Epithelial cell of proximal tubule (primary cell): Measurements from ENCODE around the gene RAB11FIP3. TPM values are rescaled to one million over a fixed set of nuclear protein-coding genes. Genes with fewer than 3 reads are reported as not detected.

Experiments used
- DNase-seq: peaks from one replicate; pipeline ENCODE4 v3.0.0-alpha.2; 2011; ENCODE audit warnings: low read depth
- H3K4me3 ChIP-seq: 2 replicates; pipeline ENCODE4 v1.5.1; 2011; ENCODE audit warnings: low read depth, mild to moderate bottlenecking, low read length
- total RNA-seq: library from RNA; depleted of rRNA; stranded (reverse); fragments of >200 nt; gene quantifications from 2 replicates; pipeline ENCODE4 v1.2.3, GENCODE V29; 2015
- TF ChIP-seq, protein P1 (sequence below): conservative IDR thresholded peaks from 2 replicates; pipeline ENCODE4 v1.5.1; 2012; ENCODE audit warnings: low read depth, mild to moderate bottlenecking, low read length

Gene RAB11FIP3
- total RNA-seq, 1 donor from 2014 or later, result 29.1 TPM

DNA sequence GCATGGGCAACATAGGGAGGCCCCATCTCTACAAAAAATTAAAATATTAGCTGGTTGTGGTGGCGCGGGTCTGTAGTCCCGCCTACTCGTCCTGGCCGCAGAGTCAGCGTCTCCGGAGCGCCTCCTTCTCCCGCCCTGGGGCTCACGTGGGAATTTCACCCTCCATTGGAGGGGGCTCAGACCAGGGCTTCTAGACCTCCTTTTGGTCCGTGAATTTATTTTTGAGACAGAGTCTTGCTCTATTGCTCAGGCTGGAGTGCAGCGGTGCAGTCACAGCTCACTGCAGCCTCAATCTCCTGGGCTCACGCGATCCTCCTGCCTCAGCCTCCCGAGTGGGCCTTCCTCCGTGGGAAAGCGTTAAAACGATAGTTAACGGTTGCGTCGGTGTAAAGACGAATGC lies 28.8 kb upstream of the RAB11FIP3 start:
- TF ChIP-seq, protein P1, sequence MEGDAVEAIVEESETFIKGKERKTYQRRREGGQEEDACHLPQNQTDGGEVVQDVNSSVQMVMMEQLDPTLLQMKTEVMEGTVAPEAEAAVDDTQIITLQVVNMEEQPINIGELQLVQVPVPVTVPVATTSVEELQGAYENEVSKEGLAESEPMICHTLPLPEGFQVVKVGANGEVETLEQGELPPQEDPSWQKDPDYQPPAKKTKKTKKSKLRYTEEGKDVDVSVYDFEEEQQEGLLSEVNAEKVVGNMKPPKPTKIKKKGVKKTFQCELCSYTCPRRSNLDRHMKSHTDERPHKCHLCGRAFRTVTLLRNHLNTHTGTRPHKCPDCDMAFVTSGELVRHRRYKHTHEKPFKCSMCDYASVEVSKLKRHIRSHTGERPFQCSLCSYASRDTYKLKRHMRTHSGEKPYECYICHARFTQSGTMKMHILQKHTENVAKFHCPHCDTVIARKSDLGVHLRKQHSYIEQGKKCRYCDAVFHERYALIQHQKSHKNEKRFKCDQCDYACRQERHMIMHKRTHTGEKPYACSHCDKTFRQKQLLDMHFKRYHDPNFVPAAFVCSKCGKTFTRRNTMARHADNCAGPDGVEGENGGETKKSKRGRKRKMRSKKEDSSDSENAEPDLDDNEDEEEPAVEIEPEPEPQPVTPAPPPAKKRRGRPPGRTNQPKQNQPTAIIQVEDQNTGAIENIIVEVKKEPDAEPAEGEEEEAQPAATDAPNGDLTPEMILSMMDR, result no peak
- H3K4me3 ChIP-seq, result peak overlapping the region; percentile 44
- no peak for DNase-seq

DNA sequence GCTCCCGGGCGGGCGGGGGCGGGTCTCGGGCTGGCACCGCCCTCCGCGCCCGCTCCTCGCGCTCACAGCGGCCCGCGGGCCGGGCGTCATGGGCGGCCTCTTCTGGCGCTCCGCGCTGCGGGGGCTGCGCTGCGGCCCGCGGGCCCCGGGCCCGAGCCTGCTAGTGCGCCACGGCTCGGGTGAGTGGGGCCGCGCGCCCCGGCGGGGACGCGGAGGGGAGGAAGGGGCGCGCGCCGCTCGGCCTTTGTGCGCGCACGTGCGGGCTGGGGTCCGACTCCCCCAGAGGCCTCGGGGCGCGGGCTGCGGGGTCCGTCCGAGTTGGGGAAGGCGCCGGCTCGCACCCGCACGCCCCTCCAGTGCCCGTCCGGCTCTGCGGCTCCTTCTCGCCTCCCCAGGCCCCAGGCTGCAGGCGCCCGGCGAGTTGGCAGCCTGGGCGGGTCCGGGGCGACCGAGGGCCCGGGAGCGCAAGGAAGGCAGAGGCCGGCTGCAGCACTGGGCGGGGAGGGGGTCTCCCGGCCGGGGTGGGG lies 28.3 kb upstream of the RAB11FIP3 start, which contains the start of gene NME4:
TSS of gene NME4 (plus strand) at position 65 of the 527 bp plus-strand sequence. CDS start at position 89, 24 bp downstream.
- no peak for DNase-seq
- TF ChIP-seq, protein P1, result no peak
- peak within 1 kb of the TSS; percentile 58 for H3K4me3 ChIP-seq

DNA sequence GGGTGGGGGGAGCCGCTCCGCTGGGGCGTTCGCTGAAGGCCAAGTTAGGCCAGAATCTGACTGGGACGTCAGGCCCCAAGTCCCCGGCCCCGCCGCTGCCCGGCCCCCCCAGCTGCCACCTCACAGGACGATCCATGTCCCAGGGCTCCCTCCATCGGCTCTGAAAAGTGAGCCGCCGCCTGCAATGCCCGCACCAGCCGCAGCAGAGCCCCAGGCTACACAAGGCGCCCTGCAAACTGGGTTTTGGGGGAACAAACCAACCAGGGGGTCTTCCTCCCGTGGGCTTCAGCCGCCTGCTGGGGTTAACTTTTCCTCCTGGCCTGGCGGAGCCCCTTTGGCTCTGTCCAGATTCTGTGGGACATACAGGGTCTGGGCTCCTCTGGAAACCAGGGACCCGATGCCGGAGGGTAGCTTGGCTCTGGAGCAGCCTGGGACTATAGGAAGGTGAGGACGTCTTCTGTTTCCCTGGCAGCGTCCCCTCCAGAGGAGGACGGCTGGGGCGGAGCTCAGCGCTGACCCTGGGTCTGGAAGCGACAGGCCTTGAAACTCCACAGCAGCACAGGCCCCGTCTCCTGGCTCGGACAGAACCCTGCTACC lies 27.6 kb upstream of the RAB11FIP3 start:
- no peak for DNase-seq
- peak overlapping the region; percentile 25 for H3K4me3 ChIP-seq
- TF ChIP-seq, protein P1, result peak; percentile 25

DNA sequence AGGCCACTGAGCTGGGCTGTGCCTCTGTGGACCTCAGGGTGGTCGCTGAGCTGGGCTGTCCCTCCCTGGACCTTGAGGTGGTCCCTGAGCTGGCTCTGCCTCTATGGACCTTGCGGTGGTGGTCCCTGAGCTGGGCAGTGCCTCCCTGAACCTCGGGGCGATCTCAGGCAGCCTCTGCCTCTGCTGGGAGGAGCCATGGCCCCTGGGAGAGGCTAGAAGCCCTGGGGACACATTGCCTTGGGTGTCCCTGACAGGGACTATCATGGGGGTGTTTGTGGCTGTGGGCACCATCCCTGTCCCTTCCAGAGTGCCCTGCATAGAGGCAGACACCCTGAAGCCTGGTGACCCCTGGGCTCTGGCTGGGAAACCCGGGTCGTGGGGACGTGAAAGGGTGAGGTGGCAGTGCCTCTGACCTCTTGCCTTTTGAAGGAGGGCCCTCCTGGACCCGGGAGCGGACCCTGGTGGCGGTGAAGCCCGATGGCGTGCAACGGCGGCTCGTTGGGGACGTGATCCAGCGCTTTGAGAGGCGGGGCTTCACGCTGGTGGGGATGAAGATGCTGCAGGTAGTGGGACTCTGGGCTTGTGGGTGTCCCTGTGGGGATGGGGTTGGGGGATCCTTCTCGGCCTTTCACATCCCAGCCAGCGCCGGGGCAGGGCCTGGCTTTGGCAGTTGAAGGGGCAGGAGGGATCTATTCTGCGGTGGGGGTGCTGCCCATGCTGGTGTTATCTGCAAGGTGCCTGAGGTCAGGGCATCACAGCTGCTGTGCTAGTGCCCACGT lies 26.7 kb upstream of the RAB11FIP3 start:
- no peak overlapping the region for H3K4me3 ChIP-seq
- TF ChIP-seq, protein P1, result no peak
- DNase-seq, result no peak

DNA sequence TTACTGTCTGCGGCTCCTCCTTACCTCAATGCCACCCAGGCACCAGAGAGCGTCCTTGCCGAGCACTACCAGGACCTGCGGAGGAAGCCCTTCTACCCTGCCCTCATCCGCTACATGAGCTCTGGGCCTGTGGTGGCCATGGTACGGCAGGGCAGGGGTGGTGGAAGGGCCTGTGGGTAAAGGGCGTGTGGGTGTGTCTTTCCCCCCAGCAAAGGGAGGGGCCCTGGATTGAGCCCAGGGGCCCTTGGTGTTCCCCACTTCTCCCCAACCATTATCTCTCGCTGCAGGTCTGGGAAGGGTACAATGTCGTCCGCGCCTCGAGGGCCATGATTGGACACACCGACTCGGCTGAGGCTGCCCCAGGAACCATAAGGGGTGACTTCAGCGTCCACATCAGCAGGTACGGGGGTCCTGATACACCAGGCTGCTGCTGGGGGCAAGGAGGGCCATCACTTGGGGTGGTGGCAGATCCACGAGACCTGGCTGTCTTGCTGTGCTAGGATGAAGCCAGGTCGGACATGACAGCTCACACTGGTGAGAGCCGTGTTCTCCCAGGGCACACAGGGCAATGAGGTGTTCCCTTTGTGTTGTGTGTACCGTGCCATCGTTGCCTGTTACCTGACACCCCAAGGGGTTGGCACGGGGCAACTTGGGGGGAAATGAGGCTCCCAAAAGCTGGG lies 26.0 kb upstream of the RAB11FIP3 start:
- TF ChIP-seq, protein P1, result no peak
- no peak overlapping the region for H3K4me3 ChIP-seq
- DNase-seq, result no peak

DNA sequence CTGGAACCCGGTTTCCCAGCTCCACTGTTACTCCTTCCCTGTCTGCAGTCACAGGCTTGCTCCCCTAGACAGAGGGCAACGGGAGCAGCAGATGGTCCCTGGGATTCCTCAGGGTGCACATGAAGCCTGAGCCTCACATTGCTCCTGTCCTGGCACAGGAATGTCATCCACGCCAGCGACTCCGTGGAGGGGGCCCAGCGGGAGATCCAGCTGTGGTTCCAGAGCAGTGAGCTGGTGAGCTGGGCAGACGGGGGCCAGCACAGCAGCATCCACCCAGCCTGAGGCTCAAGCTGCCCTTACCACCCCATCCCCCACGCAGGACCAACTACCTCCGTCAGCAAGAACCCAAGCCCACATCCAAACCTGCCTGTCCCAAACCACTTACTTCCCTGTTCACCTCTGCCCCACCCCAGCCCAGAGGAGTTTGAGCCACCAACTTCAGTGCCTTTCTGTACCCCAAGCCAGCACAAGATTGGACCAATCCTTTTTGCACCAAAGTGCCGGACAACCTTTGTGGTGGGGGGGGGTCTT lies 25.3 kb upstream of the RAB11FIP3 start:
- no peak for DNase-seq
- H3K4me3 ChIP-seq, result peak overlapping the region; percentile 94
- TF ChIP-seq, protein P1, result no peak
